ENCODE data around the gene GNAI2.

GNAI2 gene

GRCh38 chr3:50218448-50218847, 17.6 kb upstream of the GNAI2 start:
- ATAC-seq: no peak
- TF ChIP-seq ARNTL (CRISPR knock-in tag; IDR thresholded peaks at IDR 0.05; ENCODE audit: borderline replicate concordance, low read depth) (no peak), ZFP3 (CRISPR knock-in tag; IDR thresholded peaks at IDR 0.05) (no peak)

DNA sequence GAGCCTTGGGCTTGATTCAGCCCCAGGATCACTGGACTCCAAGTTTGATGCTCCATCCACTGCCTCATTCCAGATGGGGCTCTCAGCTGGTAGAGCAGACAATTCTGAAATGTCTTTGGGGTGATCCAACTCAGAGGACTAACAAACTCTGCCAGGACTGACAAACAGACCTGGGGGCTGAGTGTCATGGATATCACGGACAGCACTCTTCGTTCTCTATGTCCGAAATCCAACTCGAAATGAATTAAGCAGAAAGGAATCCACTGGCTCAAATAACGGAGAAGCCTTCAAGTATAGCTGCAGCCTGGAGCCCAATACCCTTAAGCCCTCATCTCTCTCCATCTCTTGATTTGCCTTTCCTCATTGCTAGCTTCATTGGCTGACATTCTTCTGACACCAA, 16.7 kb upstream of the GNAI2 start:
- no peak for TF ChIP-seq RARB (CRISPR knock-in tag; IDR thresholded peaks at IDR 0.05)
- no peak for TF ChIP-seq TCF4 (CRISPR knock-in tag; IDR thresholded peaks at IDR 0.05; ENCODE audit: borderline replicate concordance)
- no peak for TF ChIP-seq ZC3H10 (CRISPR knock-in tag; IDR thresholded peaks at IDR 0.05)
- TF ChIP-seq, protein P1, sequence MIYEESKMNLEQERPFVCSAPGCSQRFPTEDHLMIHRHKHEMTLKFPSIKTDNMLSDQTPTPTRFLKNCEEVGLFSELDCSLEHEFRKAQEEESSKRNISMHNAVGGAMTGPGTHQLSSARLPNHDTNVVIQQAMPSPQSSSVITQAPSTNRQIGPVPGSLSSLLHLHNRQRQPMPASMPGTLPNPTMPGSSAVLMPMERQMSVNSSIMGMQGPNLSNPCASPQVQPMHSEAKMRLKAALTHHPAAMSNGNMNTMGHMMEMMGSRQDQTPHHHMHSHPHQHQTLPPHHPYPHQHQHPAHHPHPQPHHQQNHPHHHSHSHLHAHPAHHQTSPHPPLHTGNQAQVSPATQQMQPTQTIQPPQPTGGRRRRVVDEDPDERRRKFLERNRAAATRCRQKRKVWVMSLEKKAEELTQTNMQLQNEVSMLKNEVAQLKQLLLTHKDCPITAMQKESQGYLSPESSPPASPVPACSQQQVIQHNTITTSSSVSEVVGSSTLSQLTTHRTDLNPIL (CRISPR knock-in tag; IDR thresholded peaks at IDR 0.05; ENCODE audit: low read depth): no peak
- no peak for TF ChIP-seq CSRNP3 (CRISPR knock-in tag; IDR thresholded peaks at IDR 0.05)
- TF ChIP-seq ISL1 (CRISPR knock-in tag; IDR thresholded peaks at IDR 0.05): no peak
- no peak for TF ChIP-seq OSR1 (CRISPR knock-in tag; IDR thresholded peaks at IDR 0.05)
- no peak for TF ChIP-seq ZFP30 (CRISPR knock-in tag; IDR thresholded peaks at IDR 0.05)
- TF ChIP-seq GLIS3 (CRISPR knock-in tag; IDR thresholded peaks at IDR 0.05): no peak
- TF ChIP-seq, protein P2, sequence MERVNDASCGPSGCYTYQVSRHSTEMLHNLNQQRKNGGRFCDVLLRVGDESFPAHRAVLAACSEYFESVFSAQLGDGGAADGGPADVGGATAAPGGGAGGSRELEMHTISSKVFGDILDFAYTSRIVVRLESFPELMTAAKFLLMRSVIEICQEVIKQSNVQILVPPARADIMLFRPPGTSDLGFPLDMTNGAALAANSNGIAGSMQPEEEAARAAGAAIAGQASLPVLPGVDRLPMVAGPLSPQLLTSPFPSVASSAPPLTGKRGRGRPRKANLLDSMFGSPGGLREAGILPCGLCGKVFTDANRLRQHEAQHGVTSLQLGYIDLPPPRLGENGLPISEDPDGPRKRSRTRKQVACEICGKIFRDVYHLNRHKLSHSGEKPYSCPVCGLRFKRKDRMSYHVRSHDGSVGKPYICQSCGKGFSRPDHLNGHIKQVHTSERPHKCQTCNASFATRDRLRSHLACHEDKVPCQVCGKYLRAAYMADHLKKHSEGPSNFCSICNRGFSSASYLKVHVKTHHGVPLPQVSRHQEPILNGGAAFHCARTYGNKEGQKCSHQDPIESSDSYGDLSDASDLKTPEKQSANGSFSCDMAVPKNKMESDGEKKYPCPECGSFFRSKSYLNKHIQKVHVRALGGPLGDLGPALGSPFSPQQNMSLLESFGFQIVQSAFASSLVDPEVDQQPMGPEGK (CRISPR knock-in tag; IDR thresholded peaks at IDR 0.05; ENCODE audit: borderline replicate concordance): no peak
- no peak for TF ChIP-seq SNAI2 (CRISPR knock-in tag; IDR thresholded peaks at IDR 0.05)
- TF ChIP-seq TOX (CRISPR knock-in tag; IDR thresholded peaks at IDR 0.05; ENCODE audit: borderline replicate concordance): no peak
- TF ChIP-seq PPARA (CRISPR knock-in tag; IDR thresholded peaks at IDR 0.05; ENCODE audit: borderline replicate concordance): no peak
- no peak for TF ChIP-seq BACH2 (CRISPR knock-in tag; IDR thresholded peaks at IDR 0.05; ENCODE audit: borderline replicate concordance)
- TF ChIP-seq ARNTL (CRISPR knock-in tag; IDR thresholded peaks at IDR 0.05; ENCODE audit: borderline replicate concordance, low read depth): no peak
- TF ChIP-seq ZNF70 (CRISPR knock-in tag; IDR thresholded peaks at IDR 0.05): no peak
- no peak for TF ChIP-seq CSDC2 (CRISPR knock-in tag; IDR thresholded peaks at IDR 0.05)
- ATAC-seq: no peak

- TF ChIP-seq ISL1 (CRISPR knock-in tag; IDR thresholded peaks at IDR 0.05): no peak
- TF ChIP-seq, protein P2 (CRISPR knock-in tag; IDR thresholded peaks at IDR 0.05; ENCODE audit: borderline replicate concordance): no peak
- no peak for ATAC-seq
These were observed 15.9 kb upstream of the GNAI2 start for GRCh38 chr3:50220109-50220508.

DNA sequence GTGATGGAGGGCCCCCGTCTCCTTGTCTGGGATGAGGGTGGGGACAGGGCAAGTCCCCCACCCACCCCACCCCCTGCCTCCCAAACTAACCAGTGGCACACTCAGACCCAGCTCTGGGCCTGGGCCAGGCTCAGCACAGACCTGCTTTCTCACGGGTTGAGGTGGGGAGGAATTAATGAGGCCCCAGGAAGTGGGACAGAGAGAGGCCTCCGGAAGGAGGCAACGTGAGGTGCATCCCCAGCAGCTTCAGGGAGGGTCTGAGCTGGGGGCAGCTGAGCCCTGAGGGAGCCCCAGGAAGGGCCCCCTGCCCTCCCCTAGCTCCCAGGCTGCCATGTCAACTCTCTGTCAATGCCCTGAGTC, 15.0 kb upstream of the GNAI2 start:
- ATAC-seq: no peak
- TF ChIP-seq ZFP30 (CRISPR knock-in tag; IDR thresholded peaks at IDR 0.05): no peak
- TF ChIP-seq RARB (CRISPR knock-in tag; IDR thresholded peaks at IDR 0.05): no peak
- no peak for TF ChIP-seq SNAI2 (CRISPR knock-in tag; IDR thresholded peaks at IDR 0.05)
- TF ChIP-seq POU6F1 (CRISPR knock-in tag; IDR thresholded peaks at IDR 0.05; ENCODE audit: borderline replicate concordance, low read depth): no peak
- TF ChIP-seq, protein P1 (CRISPR knock-in tag; IDR thresholded peaks at IDR 0.05; ENCODE audit: low read depth): no peak
- no peak for TF ChIP-seq OSR1 (CRISPR knock-in tag; IDR thresholded peaks at IDR 0.05)

All from SK-N-SH treated with all-trans-retinoic acid at 6 μM for 48 hours (cell line).